CD4-positive, alpha-beta T cell treated with Interleukin-17A for 1 hour (primary cell): Measurements from ENCODE around the gene PIK3R2.
"Not testable (repeated sequence)": the region's sequence is repeated elsewhere in the genome, so short reads cannot be mapped to it uniquely, and the experiment has no call there.

ENCODE experiments used
- DNase-seq: peaks from one replicate; pipeline ENCODE4 v3.0.0-alpha.2; 2020

The PIK3R2 gene

GRCh38 chr19:18152817-18153555 lies at the start of gene PIK3R2:
PIK3R2 (plus strand) TSS chr19:18153163; CDS start chr19:18155880, 2,717 bp downstream.
- peak; percentile 99 for DNase-seq

- no peak for DNase-seq
Observed at GRCh38 chr19:18104793-18105131, 48.2 kb upstream of the PIK3R2 start.

- DNase-seq: not testable (repeated sequence)
Observed at GRCh38 chr19:18105259-18105658, 47.7 kb upstream of the PIK3R2 start.

GRCh38 chr19:18107235-18107634 lies 45.7 kb upstream of the PIK3R2 start:
- no peak for DNase-seq

GRCh38 chr19:18108897-18109296 lies 44.1 kb upstream of the PIK3R2 start:
- no peak for DNase-seq

- no peak for DNase-seq
Observed at GRCh38 chr19:18109341-18109732, 43.6 kb upstream of the PIK3R2 start.

- peak; percentile 40 for DNase-seq
Observed at GRCh38 chr19:18109733-18110608, 43.0 kb upstream of the PIK3R2 start.

- DNase-seq: no peak
Observed at GRCh38 chr19:18110609-18111232, 42.2 kb upstream of the PIK3R2 start.

GRCh38 chr19:18112989-18113478 lies 39.9 kb upstream of the PIK3R2 start:
- peak; percentile 82 for DNase-seq

- DNase-seq: no peak
Observed at GRCh38 chr19:18113827-18114226, 39.1 kb upstream of the PIK3R2 start.

GRCh38 chr19:18114483-18114882 lies 38.5 kb upstream of the PIK3R2 start:
- no peak for DNase-seq

GRCh38 chr19:18117364-18117691 lies 35.6 kb upstream of the PIK3R2 start:
- no peak for DNase-seq

- DNase-seq: peak; percentile 96
Observed at GRCh38 chr19:18117692-18118378, 35.1 kb upstream of the PIK3R2 start.

- DNase-seq: no peak
Observed at GRCh38 chr19:18118420-18119012, 34.4 kb upstream of the PIK3R2 start.

- DNase-seq: peak; percentile 67
Observed at GRCh38 chr19:18119013-18119716, 33.8 kb upstream of the PIK3R2 start.

- DNase-seq: peak; percentile 69
Observed at GRCh38 chr19:18119717-18120105, 33.3 kb upstream of the PIK3R2 start.

- no peak for DNase-seq
Observed at GRCh38 chr19:18120127-18120526, 32.8 kb upstream of the PIK3R2 start.

GRCh38 chr19:18121166-18121565 lies 31.8 kb upstream of the PIK3R2 start:
- DNase-seq: no peak

GRCh38 chr19:18122424-18122823 lies 30.5 kb upstream of the PIK3R2 start:
- no peak for DNase-seq

GRCh38 chr19:18122860-18123795 lies 29.8 kb upstream of the PIK3R2 start:
- no peak for DNase-seq

- DNase-seq: no peak
Observed at GRCh38 chr19:18123819-18124218, 29.1 kb upstream of the PIK3R2 start.
